NCI-H460 (cell line): Measurements from ENCODE around the gene LAMB1. TPM values are rescaled to one million over a fixed set of nuclear protein-coding genes. Genes with fewer than 3 reads are reported as not detected.
"Not testable (repeated sequence)": the region's sequence is repeated elsewhere in the genome, so short reads cannot be mapped to it uniquely, and the experiment has no call there.

Experiments used
- DNase-seq: peaks from one replicate; pipeline ENCODE4 v3.0.0-alpha.2; 2016; ENCODE audit warnings: low read depth; ENCODE audit errors: extremely low read depth
- total RNA-seq: library from RNA; depleted of rRNA; stranded (reverse); fragments of >200 nt; shearing (Covaris generic); gene quantifications from 2 replicates; pipeline ENCODE4 v1.2.3, GENCODE V29; 2014

The LAMB1 gene
- total RNA-seq, 1 experiment from 2014 or later, result 146 TPM

- no peak for DNase-seq
Measured at GRCh38 chr7:107973861-107974260, 29.1 kb downstream of the LAMB1 start.

GRCh38 chr7:107972941-107973376, 30.0 kb downstream of the LAMB1 start:
- no peak for DNase-seq

- DNase-seq, result no peak
Measured at GRCh38 chr7:107972075-107972482, 30.9 kb downstream of the LAMB1 start.

GRCh38 chr7:107971613-107972012, 31.3 kb downstream of the LAMB1 start:
- DNase-seq, result no peak

- DNase-seq, result no peak
Measured at GRCh38 chr7:107971100-107971499, 31.9 kb downstream of the LAMB1 start.

GRCh38 chr7:107969856-107970255, 33.1 kb downstream of the LAMB1 start:
- no peak for DNase-seq

- DNase-seq, result no peak
Measured at GRCh38 chr7:107968449-107968848, 34.5 kb downstream of the LAMB1 start.

GRCh38 chr7:107967420-107967819, 35.5 kb downstream of the LAMB1 start:
- no peak for DNase-seq

GRCh38 chr7:107966711-107967110, 36.2 kb downstream of the LAMB1 start:
- no peak for DNase-seq

- no peak for DNase-seq
Measured at GRCh38 chr7:107964510-107964909, 38.5 kb downstream of the LAMB1 start.

GRCh38 chr7:107962817-107963216, 40.1 kb downstream of the LAMB1 start:
- no peak for DNase-seq

- DNase-seq, result no peak
Measured at GRCh38 chr7:107961405-107961804, 41.6 kb downstream of the LAMB1 start.

- no peak for DNase-seq
Measured at GRCh38 chr7:107960272-107960671, 42.7 kb downstream of the LAMB1 start.

GRCh38 chr7:107959527-107959898, 43.4 kb downstream of the LAMB1 start:
- DNase-seq, result no peak

- no peak for DNase-seq
Measured at GRCh38 chr7:107958764-107959526, 44.0 kb downstream of the LAMB1 start.

GRCh38 chr7:107957436-107957835, 45.5 kb downstream of the LAMB1 start:
- DNase-seq, result no peak

- not testable (repeated sequence) for DNase-seq
Measured at GRCh38 chr7:107956950-107957349, 46.0 kb downstream of the LAMB1 start.

GRCh38 chr7:107955394-107955793, 47.6 kb downstream of the LAMB1 start:
- DNase-seq, result no peak

GRCh38 chr7:107953924-107954303, 49.0 kb downstream of the LAMB1 start:
- DNase-seq, result no peak

GRCh38 chr7:107953265-107953923, 49.6 kb downstream of the LAMB1 start:
- no peak for DNase-seq

- DNase-seq, result no peak
Measured at GRCh38 chr7:107951896-107952295, 51.1 kb downstream of the LAMB1 start.

- no peak for DNase-seq
Measured at GRCh38 chr7:107951172-107951787, 51.7 kb downstream of the LAMB1 start.
